HCT116 (cell line): ENCODE data around the gene BICDL2. TPM values are rescaled to one million over a fixed set of nuclear protein-coding genes. Genes with fewer than 3 reads are reported as not detected.

Experiments used
- ATAC-seq: fragments of 200-7000 bp; cut with Tn5 transposase; 2 replicates; pipeline ENCODE4 v1.9.1; 2020; ENCODE audit warnings: mild to moderate bottlenecking, moderate library complexity
- BruUV-seq: library from RNA; stranded (reverse); fragments of 400-500 nt; replicated peaks from 2 replicates; lab custom pipeline; 2021; lab: Mats Ljungman, UMichigan
- CTCF ChIA-PET: fragments of 300-600 bp; sonication (Branson Sonifier 250); formaldehyde crosslinking; loops from one replicate; lab custom pipeline; 2021; ENCODE audit warnings: antibody characterized with exemption; lab: Charles Lee
- POLR2A ChIA-PET: fragments of 300-600, 350-600 bp; sonication (Branson Sonifier 250); formaldehyde crosslinking; loops from one replicate; lab custom pipeline; 2021; ENCODE audit warnings: antibody characterized with exemption; lab: Charles Lee
- RAD21 ChIA-PET, 2 experiments: fragments of 300-600 bp; sonication (Branson Sonifier 250); formaldehyde crosslinking; loops; one replicate each; lab custom pipeline; 2023; ENCODE audit warnings: low total read pairs in 2 of 2; ENCODE audit not compliant: uncharacterized antibody in 2 of 2, unreplicated experiment in 2 of 2, low non-redundant PET in 1 of 2; lab: Charles Lee
- DNase-seq: peaks from one replicate; pipeline ENCODE4 v3.0.0-alpha.2; 2010; ENCODE audit warnings: low read depth, low spot score
- H2AFZ ChIP-seq: fragments of 200-600 bp; shearing (Covaris generic), sonication (generic); 2 replicates; pipeline ENCODE4 v1.6.1; 2017; ENCODE audit warnings: low read depth, mixed run types, mixed read lengths, antibody characterized with exemption, low read length; ENCODE audit not compliant: poor library complexity, severe bottlenecking
- H3K27ac ChIP-seq: 2 replicates; pipeline ENCODE4 v1.5.1; 2012; ENCODE audit warnings: low read depth, low read length
- H3K27me3 ChIP-seq: fragments of 200-600 bp; sonication (generic); 2 replicates; pipeline ENCODE4 v1.6.1; 2016; ENCODE audit warnings: mixed run types, low read length, mixed read lengths; ENCODE audit not compliant: insufficient read depth
- H3K36me3 ChIP-seq, 2 experiments: fragments of 200-500 bp in 1 of 2; fragments of 200-600 bp in 1 of 2; sonication (Bioruptor generic) in 1 of 2; sonication (generic) in 1 of 2; 2 replicates each; pipeline versions ENCODE4 v1.5.1 to v1.6.1; 2014 to 2016; ENCODE audit warnings: low read length in 2 of 2, inconsistent platforms in 1 of 2, mixed read lengths in 1 of 2, mixed run types in 1 of 2; ENCODE audit not compliant: insufficient read depth in 2 of 2, control insufficient read depth in 1 of 2
- H3K4me1 ChIP-seq, 2 experiments: fragments of 200-600 bp in 1 of 2; sonication (generic) in 1 of 2; 2 replicates each; pipeline versions ENCODE4 v1.5.1 to v1.6.1; 2012 to 2017; ENCODE audit warnings: low read length in 2 of 2, inconsistent platforms in 1 of 2, mild to moderate bottlenecking in 1 of 2, mixed read lengths in 1 of 2, mixed run types in 1 of 2, moderate library complexity in 1 of 2; ENCODE audit not compliant: insufficient read depth in 2 of 2, control insufficient read depth in 1 of 2
- H3K4me2 ChIP-seq: fragments of 200-600 bp; sonication (generic); 2 replicates; pipeline ENCODE4 v1.6.1; 2017; ENCODE audit warnings: mixed run types, low read length, mixed read lengths
- H3K4me3 ChIP-seq, 2 experiments: fragments of 200-600 bp in 1 of 2; sonication (generic) in 1 of 2; replicated peaks in 1 of 2; 2 replicates each; pipeline ENCODE4 v1.5.1; 2011 to 2016; ENCODE audit warnings: low read length in 2 of 2, control low read depth in 1 of 2, low read depth in 1 of 2, mild to moderate bottlenecking in 1 of 2, mixed read lengths in 1 of 2, mixed run types in 1 of 2
- H3K79me2 ChIP-seq: fragments of 200-600 bp; sonication (generic); 2 replicates; pipeline ENCODE4 v1.6.1; 2017; ENCODE audit warnings: mild to moderate bottlenecking, mixed run types, low read length, moderate library complexity, mixed read lengths; ENCODE audit not compliant: insufficient read depth
- H3K9ac ChIP-seq: fragments of 200-600 bp; sonication (generic); 2 replicates; pipeline ENCODE4 v1.6.1; 2016; ENCODE audit warnings: low read length, mixed read lengths
- H3K9me2 ChIP-seq: fragments of 200-600 bp; sonication (generic), shearing (Covaris generic); 2 replicates; pipeline ENCODE4 v1.6.1; 2017; ENCODE audit warnings: mixed run types, mild to moderate bottlenecking, moderate library complexity; ENCODE audit not compliant: insufficient read depth
- H3K9me3 ChIP-seq, 2 experiments: fragments of 200-500 bp in 1 of 2; fragments of 200-600 bp in 1 of 2; sonication (Bioruptor generic) in 1 of 2; sonication (generic) in 1 of 2; 2 replicates each; pipeline ENCODE4 v1.6.1; 2014 to 2017; ENCODE audit warnings: low read length in 2 of 2, mixed read lengths in 2 of 2, inconsistent platforms in 1 of 2, low read depth in 1 of 2, mild to moderate bottlenecking in 1 of 2, mixed run types in 1 of 2, moderate library complexity in 1 of 2; ENCODE audit not compliant: control insufficient read depth in 1 of 2, insufficient read depth in 1 of 2
- H4K20me1 ChIP-seq: fragments of 200-600 bp; sonication (generic), shearing (Covaris generic); 2 replicates; pipeline ENCODE4 v1.6.1; 2017; ENCODE audit warnings: mixed run types, mild to moderate bottlenecking, moderate library complexity; ENCODE audit not compliant: insufficient read depth
- ELF1 ChIP-seq: IDR thresholded peaks from 2 replicates; pipeline ENCODE4 v1.6.1; 2012; ENCODE audit warnings: low read depth, borderline replicate concordance
- ZFX ChIP-seq: fragments of 450-650 bp; IDR thresholded peaks from 2 replicates; pipeline ENCODE4 v1.6.1; 2017
- intact Hi-C: fragments of 100-400 bp; cut with micrococcal nuclease; formaldehyde crosslinking; loops from 2 replicates; pipeline ENCODE4 v1.10.0; 2022
- total RNA-seq: library from RNA; stranded (reverse); gene quantifications from one replicate; pipeline ENCODE4 v1.2.1, GENCODE V29; 2021; ENCODE audit not compliant: unreplicated experiment
- TF ChIP-seq, protein P1 (sequence below): IDR thresholded peaks from 2 replicates; pipeline ENCODE4 v1.6.1; 2011; ENCODE audit warnings: mild to moderate bottlenecking, low read length, moderate library complexity; ENCODE audit not compliant: insufficient replicate concordance; ENCODE audit errors: extremely low read depth
- TF ChIP-seq, protein P2 (sequence below), 3 experiments: fragments of 200-600 bp in 1 of 3; sonication (generic) in 1 of 3; IDR thresholded peaks in 2 of 3; conservative IDR thresholded peaks in 1 of 3; 2 replicates each; pipeline ENCODE4 v1.5.1; 2012 to 2017; ENCODE audit warnings: low read depth in 2 of 3, low read length in 2 of 3, antibody characterized with exemption in 1 of 3, borderline replicate concordance in 1 of 3, control low read depth in 1 of 3, mild to moderate bottlenecking in 1 of 3, mixed read lengths in 1 of 3, mixed run types in 1 of 3, moderate library complexity in 1 of 3; ENCODE audit not compliant: insufficient read depth in 1 of 3

Gene BICDL2
- total RNA-seq, 1 experiment from 2014 or later, result 21.3 TPM

DNA sequence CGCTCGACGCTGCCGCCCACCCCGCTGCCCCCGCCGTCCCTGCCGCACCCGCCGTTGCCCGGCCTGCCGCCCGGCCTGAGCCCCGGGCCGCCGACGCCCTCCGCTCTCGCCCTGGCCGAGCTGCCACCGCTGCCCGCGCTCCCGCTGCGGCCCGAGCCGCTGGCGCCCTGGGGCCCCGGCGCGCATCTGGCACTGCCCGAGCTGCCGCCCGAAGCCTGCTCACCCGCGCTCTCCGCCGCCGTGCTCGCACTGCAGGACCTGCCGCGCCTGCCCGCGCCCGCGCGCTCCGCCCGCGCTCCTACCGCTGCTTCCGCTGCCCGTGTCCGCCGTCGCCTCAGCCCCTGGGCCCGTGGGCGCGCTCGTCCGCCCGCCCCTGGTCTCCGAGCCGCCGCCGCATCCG, 32.4 kb downstream of the BICDL2 start:
- Histone ChIP-seq H3K79me2 (no peaks in the 10 kb centered on the region), H3K4me2 (no peak overlapping the region), H3K4me3 (peak overlapping the region in 1 of 2 experiments; percentile 20; a peak in 1 of 4 replicates), H3K9me3 (no peaks in the 10 kb centered on the region), H3K9me2 (no peaks in the 10 kb centered on the region), H4K20me1 (no peaks in the 10 kb centered on the region), H3K4me1 (peaks cover 29 to 52% of the 10 kb centered on the region in 2 experiments), H3K36me3 (no peaks in the 10 kb centered on the region), H2AFZ (no peak overlapping the region), H3K27ac (no peak overlapping the region), H3K9ac (no peak overlapping the region), H3K27me3 (no peaks in the 10 kb centered on the region)
- ChIA-PET CTCF (interaction anchor here (0.9 to 3.0 kb wide), 4 partner anchors 16 to 28 kb away, joined by 4 to 29 read pairs (median 13); partner anchors contain the start of genes HCFC1R1, THOC6 and TNFRSF12A), POLR2A (interaction anchor here (0.8 to 11.4 kb wide), 4 partner anchors 10 to 39 kb away, joined by 3 to 188 read pairs (median 4); partner anchors contain the start of genes CLDN6, HCFC1R1, THOC6 and TNFRSF12A), RAD21 (interaction anchor here (1.0 to 1.4 kb wide), 2 partner anchors 23 to 24 kb away, joined by 4 to 7 read pairs; no protein-coding TSS in a partner anchor)
- no TSS peak for BruUV-seq
- TF ChIP-seq ZFX (no peak), ELF1 (no peak)
- ATAC-seq, result peak; percentile 31
- DNase-seq, result no peak
- intact Hi-C loops, result loop anchor here (2.0 kb wide), 1 partner anchor 20 kb away; the partner anchor contains the start of gene THOC6

DNA sequence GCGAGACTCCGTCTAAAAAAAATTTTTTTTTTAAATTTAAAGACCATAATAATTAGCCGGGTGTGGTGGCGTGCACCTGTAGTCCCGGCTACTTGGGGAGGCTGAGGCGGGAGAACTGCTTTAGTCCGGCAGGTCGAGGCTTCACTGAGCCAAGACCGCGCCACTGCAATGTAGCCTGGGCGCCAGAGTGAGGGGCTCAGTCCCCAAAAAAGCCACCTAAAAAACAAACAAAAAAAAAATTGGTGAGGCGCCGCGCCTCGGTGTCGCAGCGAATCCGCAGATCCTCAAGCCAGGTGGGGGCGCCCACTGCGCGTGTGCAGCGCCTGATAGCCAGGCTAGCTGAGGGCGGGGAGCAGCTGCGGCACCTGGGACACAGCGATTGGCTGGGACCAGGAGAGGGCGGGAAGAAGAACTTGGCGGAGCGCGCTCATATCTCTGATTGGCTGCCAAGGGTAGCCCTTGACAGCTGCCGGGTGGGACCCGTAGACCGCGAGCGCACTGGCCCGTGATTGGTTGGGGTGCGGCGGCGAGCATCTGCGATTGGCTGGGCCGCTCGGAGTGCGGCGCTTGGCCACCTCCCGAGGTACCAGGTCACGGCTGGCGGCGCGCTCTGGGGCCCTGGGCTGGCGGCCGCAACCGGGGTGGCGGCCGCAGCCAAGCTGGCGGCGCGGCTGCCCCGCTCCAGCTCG, 33.0 kb downstream of the BICDL2 start:
- H3K4me3 ChIP-seq, result 0 out of 4 replicates have a peak overlapping the region, but pooled peaks of 1 of the 2 experiments have one; percentile 18
- H3K27me3 ChIP-seq, result no peaks in the 10 kb centered on the region
- DNase-seq (peak; percentile 99), ATAC-seq (peak; percentile 93)
- ChIA-PET RAD21 (interaction anchor here (0.7 to 1.4 kb wide), 3 partner anchors 20 to 24 kb away, joined by 3 to 7 read pairs (median 4); partner anchors contain the start of gene HCFC1R1 (in 1 of the 2)), POLR2A (interaction anchor here (0.8 to 11.4 kb wide), 4 partner anchors 9 to 39 kb away, joined by 3 to 188 read pairs (median 4); partner anchors contain the start of genes CLDN6, HCFC1R1, THOC6 and TNFRSF12A), CTCF (interaction anchor here (0.6 to 3.0 kb wide), 5 partner anchors 17 to 42 kb away, joined by 3 to 29 read pairs (median 12); partner anchors contain the start of genes HCFC1R1, THOC6 and TNFRSF12A)
- no peak overlapping the region for H2AFZ ChIP-seq
- no peaks in the 10 kb centered on the region for H4K20me1 ChIP-seq
- H3K4me1 ChIP-seq, result peaks cover 23 to 46% of the 10 kb centered on the region in 2 experiments
- intact Hi-C loops, result loop anchor here (2.0 kb wide), 1 partner anchor 21 kb away; the partner anchor contains the start of gene THOC6
- no peaks in the 10 kb centered on the region for H3K36me3 ChIP-seq
- no peaks in the 10 kb centered on the region for H3K79me2 ChIP-seq
- no TSS peak for BruUV-seq
- H3K9ac ChIP-seq, result no peak overlapping the region
- H3K27ac ChIP-seq, result no peak overlapping the region
- TF ChIP-seq, protein P1, sequence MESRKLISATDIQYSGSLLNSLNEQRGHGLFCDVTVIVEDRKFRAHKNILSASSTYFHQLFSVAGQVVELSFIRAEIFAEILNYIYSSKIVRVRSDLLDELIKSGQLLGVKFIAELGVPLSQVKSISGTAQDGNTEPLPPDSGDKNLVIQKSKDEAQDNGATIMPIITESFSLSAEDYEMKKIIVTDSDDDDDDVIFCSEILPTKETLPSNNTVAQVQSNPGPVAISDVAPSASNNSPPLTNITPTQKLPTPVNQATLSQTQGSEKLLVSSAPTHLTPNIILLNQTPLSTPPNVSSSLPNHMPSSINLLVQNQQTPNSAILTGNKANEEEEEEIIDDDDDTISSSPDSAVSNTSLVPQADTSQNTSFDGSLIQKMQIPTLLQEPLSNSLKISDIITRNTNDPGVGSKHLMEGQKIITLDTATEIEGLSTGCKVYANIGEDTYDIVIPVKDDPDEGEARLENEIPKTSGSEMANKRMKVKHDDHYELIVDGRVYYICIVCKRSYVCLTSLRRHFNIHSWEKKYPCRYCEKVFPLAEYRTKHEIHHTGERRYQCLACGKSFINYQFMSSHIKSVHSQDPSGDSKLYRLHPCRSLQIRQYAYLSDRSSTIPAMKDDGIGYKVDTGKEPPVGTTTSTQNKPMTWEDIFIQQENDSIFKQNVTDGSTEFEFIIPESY, result no peak
- TF ChIP-seq, protein P2, sequence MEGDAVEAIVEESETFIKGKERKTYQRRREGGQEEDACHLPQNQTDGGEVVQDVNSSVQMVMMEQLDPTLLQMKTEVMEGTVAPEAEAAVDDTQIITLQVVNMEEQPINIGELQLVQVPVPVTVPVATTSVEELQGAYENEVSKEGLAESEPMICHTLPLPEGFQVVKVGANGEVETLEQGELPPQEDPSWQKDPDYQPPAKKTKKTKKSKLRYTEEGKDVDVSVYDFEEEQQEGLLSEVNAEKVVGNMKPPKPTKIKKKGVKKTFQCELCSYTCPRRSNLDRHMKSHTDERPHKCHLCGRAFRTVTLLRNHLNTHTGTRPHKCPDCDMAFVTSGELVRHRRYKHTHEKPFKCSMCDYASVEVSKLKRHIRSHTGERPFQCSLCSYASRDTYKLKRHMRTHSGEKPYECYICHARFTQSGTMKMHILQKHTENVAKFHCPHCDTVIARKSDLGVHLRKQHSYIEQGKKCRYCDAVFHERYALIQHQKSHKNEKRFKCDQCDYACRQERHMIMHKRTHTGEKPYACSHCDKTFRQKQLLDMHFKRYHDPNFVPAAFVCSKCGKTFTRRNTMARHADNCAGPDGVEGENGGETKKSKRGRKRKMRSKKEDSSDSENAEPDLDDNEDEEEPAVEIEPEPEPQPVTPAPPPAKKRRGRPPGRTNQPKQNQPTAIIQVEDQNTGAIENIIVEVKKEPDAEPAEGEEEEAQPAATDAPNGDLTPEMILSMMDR (IDR thresholded peaks at IDR 0.05 in 2 of 3, conservative IDR thresholded peaks at IDR 0.05 in 1 of 3; ENCODE audit: borderline replicate concordance in 1 of 3, insufficient read depth in 1 of 3, low read depth in 2 of 3, low read length in 2 of 3), result peak in 2 of 3 experiments; percentile 43 to 52; a peak in 3 of 6 replicates
- TF ChIP-seq, all 23 proteins: peak for 1
- Histone ChIP-seq H3K9me3 (no peaks in the 10 kb centered on the region), H3K9me2 (no peaks in the 10 kb centered on the region), H3K4me2 (peak overlapping the region; percentile 47)
